Duodenal mucosa (tissue), 2 donors: ENCODE results near the gene ERCC6L2.

Experiments
- H3K27ac ChIP-seq: one replicate; pipeline ENCODE4 v1.7.0; 2013; ENCODE audit warnings: low read depth, low read length
- H3K27me3 ChIP-seq, 2 donors: one replicate each; pipeline ENCODE4 v1.7.0; 2013; ENCODE audit warnings: low read length in 2 of 2, control low read depth in 1 of 2; ENCODE audit not compliant: insufficient read depth in 2 of 2, control insufficient read depth in 1 of 2
- H3K36me3 ChIP-seq, 2 donors: one replicate each; pipeline ENCODE4 v1.7.0; 2013; ENCODE audit warnings: low read length in 2 of 2, control low read depth in 1 of 2; ENCODE audit not compliant: insufficient read depth in 2 of 2, control insufficient read depth in 1 of 2
- H3K4me1 ChIP-seq, 2 donors: one replicate each; pipeline ENCODE4 v1.7.0; 2013; ENCODE audit warnings: low read length in 2 of 2, control low read depth in 1 of 2; ENCODE audit not compliant: insufficient read depth in 2 of 2, control insufficient read depth in 1 of 2
- H3K4me3 ChIP-seq, 2 donors: one replicate each; pipeline ENCODE4 v1.7.0; 2013; ENCODE audit warnings: low read length in 2 of 2, low read depth in 1 of 2
- H3K9ac ChIP-seq, 2 donors: one replicate each; pipeline ENCODE4 v1.7.0; 2013; ENCODE audit warnings: low read length in 2 of 2, low read depth in 1 of 2
- H3K9me3 ChIP-seq, 2 donors: one replicate each; pipeline ENCODE4 v1.7.0; 2013; ENCODE audit warnings: low read length in 2 of 2, control low read depth in 1 of 2; ENCODE audit not compliant: control insufficient read depth in 1 of 2

The ERCC6L2 gene

DNA sequence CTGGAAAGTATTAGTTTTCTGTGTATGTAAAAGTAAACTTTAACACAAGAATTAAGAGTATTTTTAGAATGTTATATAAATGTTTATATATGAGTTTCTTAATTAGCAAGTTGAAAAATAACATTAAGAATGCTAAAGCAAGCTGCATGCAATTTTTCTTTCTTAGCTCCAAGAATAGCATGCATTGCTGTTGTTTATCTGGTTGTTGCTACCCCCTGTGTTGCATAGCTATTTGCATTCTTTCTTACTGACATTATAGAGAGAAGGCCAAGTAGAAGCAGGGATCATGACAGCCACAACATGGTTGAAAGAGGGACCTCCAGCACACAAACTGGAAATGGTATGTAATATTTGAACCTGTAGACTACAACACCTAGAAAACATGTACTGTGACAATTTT, 94.8 kb downstream of the ERCC6L2 start:
- no peak overlapping the region for H3K9ac ChIP-seq
- no peak overlapping the region for H3K27ac ChIP-seq
- H3K4me1 ChIP-seq: no peaks in the 10 kb centered on the region
- H3K36me3 ChIP-seq: peaks cover 14 to 19% of the 10 kb centered on the region in 2 donors
- H3K9me3 ChIP-seq: no peaks in the 10 kb centered on the region
- H3K27me3 ChIP-seq: no peaks in the 10 kb centered on the region
- H3K4me3 ChIP-seq: no peak overlapping the region

DNA sequence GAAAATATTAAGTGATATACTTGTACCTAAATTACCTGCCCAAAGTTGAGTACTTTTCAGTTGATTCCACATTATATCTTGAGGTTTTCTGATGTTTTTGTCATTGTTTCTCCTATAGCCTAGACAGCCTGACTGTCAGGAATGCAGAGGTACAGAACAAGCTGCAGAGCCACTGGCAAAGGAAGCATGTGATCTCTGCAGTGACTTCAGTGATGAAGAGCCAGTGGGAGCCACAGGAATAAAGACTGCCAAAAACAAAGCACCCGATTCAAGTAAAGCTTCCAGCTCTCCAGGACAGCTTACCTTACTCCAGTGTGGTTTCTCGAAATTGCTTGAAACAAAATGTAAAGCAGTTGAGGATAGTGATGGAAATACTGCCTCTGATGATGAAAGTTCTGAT, 96.3 kb downstream of the ERCC6L2 start:
- Histone ChIP-seq H3K36me3 (peaks cover 17% of the 10 kb centered on the region in 2 donors), H3K4me1 (no peaks in the 10 kb centered on the region), H3K4me3 (no peak overlapping the region), H3K27me3 (no peaks in the 10 kb centered on the region), H3K9me3 (no peaks in the 10 kb centered on the region), H3K27ac (no peak overlapping the region), H3K9ac (no peak overlapping the region)

DNA sequence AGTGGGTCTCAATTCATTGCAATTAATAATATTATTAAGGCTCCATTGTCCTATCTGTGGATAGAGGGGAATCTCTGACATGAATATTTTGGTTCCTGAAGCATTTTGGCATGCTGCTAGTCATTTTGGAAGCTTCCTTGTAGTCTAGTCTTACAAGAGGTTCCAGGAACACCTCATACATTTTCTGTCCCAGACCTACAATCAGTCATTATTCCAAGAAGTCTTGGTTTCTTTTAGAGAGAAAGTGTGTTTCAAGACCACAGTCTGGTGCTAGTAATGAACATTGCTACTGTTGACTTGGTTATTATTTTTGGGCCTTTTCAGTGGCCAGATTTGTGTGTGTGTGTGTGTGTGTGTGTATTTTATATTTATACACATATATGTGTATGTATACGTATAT, 98.9 kb downstream of the ERCC6L2 start:
- Histone ChIP-seq H3K27me3 (no peaks in the 10 kb centered on the region), H3K36me3 (peaks cover 17 to 21% of the 10 kb centered on the region in 2 donors), H3K9ac (no peak overlapping the region), H3K4me3 (no peak overlapping the region), H3K27ac (no peak overlapping the region), H3K4me1 (no peaks in the 10 kb centered on the region), H3K9me3 (no peaks in the 10 kb centered on the region)

DNA sequence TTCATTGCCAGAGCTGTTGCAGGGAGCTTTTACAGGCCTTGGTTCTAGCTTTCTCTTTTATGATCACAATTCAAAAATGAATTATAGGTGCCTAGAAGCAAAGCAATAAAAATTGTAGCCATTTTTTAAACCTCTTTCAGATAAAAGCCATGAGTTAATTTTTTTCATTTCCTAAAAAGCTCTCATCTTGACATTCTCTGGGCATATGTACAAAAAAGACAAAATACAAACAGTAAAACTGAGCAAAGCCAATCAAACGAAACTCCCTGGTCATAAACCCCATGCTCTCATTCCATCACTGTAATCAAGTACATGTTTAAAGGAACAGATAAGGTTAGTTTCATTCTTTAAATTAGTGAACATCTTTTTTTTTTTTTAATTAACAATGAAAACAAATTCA, 101.9 kb downstream of the ERCC6L2 start:
- Histone ChIP-seq H3K4me1 (no peaks in the 10 kb centered on the region), H3K36me3 (peaks cover 10 to 12% of the 10 kb centered on the region in 2 donors), H3K9ac (no peak overlapping the region), H3K27me3 (no peaks in the 10 kb centered on the region), H3K27ac (no peak overlapping the region), H3K4me3 (no peak overlapping the region), H3K9me3 (no peaks in the 10 kb centered on the region)

DNA sequence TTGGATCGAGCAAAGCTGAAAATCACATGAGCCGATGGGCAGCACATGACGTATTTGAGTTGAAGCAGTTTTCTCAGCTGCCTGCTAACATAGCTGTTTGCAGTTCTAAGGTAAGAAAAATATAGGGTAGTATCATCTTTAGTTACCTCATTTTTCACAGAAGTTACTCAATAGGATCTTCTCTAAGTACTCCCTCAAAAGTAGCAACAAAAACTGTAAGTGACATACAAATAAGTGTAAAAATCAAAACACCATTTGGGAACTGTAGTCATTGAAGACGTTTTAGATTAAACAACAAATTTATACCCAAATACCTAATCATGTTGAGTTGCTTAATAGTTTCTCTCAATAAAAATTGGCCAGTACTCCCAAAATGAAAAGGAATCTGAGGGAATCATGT, 102.6 kb downstream of the ERCC6L2 start:
- Histone ChIP-seq H3K4me3 (no peak overlapping the region), H3K27me3 (no peaks in the 10 kb centered on the region), H3K9me3 (no peaks in the 10 kb centered on the region), H3K9ac (no peak overlapping the region), H3K27ac (no peak overlapping the region), H3K4me1 (no peaks in the 10 kb centered on the region), H3K36me3 (peaks cover 3 to 7% of the 10 kb centered on the region in 2 donors)

DNA sequence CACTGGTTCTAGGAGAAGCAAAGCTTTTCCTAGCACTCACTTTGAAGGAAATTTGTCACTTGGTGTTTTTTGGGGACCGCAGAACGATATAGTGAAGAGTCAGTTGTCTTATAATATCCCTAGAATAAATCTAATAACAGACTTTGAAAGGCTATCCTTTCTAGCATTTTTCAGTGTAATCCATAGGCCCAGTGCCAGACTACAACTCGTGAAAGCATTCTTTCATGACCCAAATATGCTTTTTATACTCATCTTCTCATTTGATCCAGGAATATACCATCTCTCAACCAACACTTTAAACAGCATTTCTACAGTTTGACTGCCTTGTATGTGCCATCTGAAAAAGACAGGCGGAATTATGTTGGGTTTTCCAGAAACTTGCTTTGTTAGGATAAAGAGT, 104.0 kb downstream of the ERCC6L2 start:
- Histone ChIP-seq H3K27me3 (no peaks in the 10 kb centered on the region), H3K4me1 (no peaks in the 10 kb centered on the region), H3K4me3 (no peak overlapping the region), H3K36me3 (peaks cover 3 to 5% of the 10 kb centered on the region in 2 donors), H3K27ac (no peak overlapping the region), H3K9ac (no peak overlapping the region), H3K9me3 (no peaks in the 10 kb centered on the region)

DNA sequence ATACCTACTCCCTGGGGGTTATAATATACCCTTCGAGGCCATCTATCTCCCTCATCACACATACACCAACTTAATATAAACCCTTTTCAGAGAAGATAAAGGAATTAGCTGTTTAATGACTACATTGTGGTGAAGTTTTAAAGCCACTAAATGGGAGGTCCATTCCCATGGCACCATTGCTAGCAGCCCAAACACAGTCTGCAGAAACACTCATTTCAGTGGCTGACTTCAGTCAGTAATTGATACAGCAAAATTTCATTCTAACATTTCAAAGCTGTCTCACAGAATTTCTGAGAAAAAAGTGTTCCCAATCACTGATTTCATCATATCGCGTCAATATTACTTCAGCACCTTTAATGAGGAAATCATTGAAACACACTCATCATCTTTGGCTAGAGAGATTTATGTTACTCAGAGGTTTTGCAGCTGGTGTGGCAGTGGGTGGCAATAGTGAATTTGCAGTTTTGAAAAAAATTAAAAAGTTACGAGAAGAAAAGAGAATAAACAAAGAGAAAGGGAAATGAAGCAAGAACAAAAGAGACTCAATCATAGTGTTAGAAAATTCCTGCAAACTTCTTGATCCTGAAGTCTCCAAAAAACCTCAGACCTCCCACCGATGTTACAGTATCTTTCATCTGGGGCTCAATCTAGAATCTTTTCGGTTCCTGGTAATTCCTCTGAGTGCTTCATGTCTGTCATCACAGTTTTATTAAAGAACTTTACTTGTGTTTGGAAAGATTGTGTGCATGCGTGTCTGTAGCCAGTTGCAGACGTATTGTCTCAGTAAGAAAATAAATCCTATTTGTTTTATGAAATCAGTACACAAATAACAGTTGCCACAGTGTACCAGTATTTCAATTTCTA, 105.0 kb downstream of the ERCC6L2 start:
- Histone ChIP-seq H3K4me3 (no peak overlapping the region), H3K4me1 (no peaks in the 10 kb centered on the region), H3K27ac (no peak overlapping the region), H3K9me3 (no peaks in the 10 kb centered on the region), H3K36me3 (peaks cover 3 to 12% of the 10 kb centered on the region in 2 donors), H3K9ac (no peak overlapping the region), H3K27me3 (no peaks in the 10 kb centered on the region)

DNA sequence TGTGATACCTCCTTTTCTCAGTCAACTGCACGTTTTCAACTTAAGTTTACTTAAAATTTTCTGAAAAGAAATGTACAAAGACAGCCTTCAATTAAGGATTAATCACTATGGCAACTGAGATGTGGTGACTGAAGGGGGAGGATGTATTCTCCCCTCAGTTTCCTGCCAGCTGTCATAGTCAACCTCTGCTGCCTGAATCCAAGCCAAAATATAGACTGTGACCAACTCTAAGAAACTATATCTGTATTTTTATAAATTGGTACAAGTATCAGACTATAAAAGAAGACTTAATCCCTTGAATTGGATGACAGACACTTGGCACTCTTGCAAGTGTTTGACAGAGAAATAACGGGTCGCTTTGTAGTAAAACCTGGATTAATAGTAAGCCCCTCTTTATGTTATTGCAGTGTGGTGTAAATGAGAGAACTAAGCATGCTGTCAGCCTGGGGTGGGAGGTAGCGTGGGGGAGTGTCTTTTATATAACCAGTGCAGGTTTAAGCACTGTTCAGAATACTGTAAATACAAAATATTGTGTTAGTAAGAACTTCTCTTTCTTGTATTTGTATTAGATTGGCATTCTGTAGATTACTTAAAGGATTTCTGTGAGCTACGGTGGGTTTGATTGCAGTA, 106.4 kb downstream of the ERCC6L2 start:
- Histone ChIP-seq H3K27ac (no peak overlapping the region), H3K36me3 (peaks cover 0 to 16% of the 10 kb centered on the region in 2 donors), H3K4me3 (no peak overlapping the region), H3K27me3 (no peaks in the 10 kb centered on the region), H3K4me1 (no peaks in the 10 kb centered on the region), H3K9me3 (no peaks in the 10 kb centered on the region), H3K9ac (no peak overlapping the region)

DNA sequence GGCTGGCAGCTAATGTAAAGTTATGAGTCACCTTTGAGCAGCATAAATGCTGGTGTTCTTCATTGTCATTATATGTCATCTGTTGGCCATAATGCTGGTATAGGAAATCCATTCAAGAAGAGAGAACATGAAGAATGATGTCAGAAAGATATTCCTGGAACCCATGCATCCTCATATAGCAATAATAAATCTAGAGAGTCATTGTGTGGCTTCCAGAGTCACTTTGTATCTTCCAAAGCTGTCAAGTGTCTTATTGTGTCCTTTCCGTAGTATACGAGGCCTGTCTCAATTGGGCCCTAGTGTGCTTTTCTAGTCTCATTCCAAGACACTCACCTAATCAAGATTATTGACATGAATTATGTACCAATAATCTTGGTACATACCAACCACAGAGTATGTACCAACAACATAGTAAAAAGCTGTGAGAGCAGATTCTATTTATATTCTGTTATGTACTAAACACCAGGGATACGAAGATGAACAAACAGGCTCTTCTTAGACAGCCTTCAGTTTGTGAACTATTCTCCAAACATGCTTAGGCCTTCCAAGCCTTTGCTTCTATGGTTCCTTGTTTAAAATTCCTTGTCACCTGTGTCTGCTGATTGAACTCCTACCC, 110.1 kb downstream of the ERCC6L2 start:
- Histone ChIP-seq H3K27ac (no peak overlapping the region), H3K4me1 (no peaks in the 10 kb centered on the region), H3K4me3 (no peak overlapping the region), H3K36me3 (peaks cover 0 to 12% of the 10 kb centered on the region in 2 donors), H3K9ac (no peak overlapping the region), H3K9me3 (no peaks in the 10 kb centered on the region), H3K27me3 (no peaks in the 10 kb centered on the region)

DNA sequence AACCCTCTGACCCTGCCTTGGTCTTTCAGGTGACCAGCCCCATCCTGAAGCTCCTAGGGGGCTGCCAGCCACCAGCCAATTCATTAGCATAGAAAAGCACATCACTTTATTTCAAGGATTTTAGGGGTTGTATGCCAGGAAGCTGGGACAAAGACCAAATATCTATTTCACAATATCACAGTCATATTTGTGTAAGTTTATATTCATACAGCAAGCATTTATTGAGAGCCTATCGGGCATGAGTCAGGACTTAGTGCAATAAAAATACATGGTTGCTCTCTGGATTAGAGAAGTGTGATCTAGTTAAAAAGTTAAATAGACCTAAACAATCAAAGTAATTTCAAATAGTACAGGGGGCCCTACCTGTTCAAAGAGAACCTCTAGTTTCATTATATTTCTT, 113.8 kb downstream of the ERCC6L2 start:
- H3K9me3 ChIP-seq: no peaks in the 10 kb centered on the region
- H3K9ac ChIP-seq: no peak overlapping the region
- H3K36me3 ChIP-seq: peaks cover 0 to 20% of the 10 kb centered on the region in 2 donors
- no peaks in the 10 kb centered on the region for H3K27me3 ChIP-seq
- no peak overlapping the region for H3K27ac ChIP-seq
- no peak overlapping the region for H3K4me3 ChIP-seq
- H3K4me1 ChIP-seq: no peaks in the 10 kb centered on the region
